H1 (cell line): ENCODE results near the gene FOXP4. TPM values are rescaled to one million over a fixed set of nuclear protein-coding genes. Genes with fewer than 3 reads are reported as not detected.

ENCODE experiments used
- CTCF ChIA-PET: fragments of 300-600 bp; sonication (Branson Sonifier 250); formaldehyde crosslinking; loops from one replicate; lab custom pipeline; 2021; ENCODE audit not compliant: partially characterized antibody; lab: Charles Lee
- POLR2A ChIA-PET: fragments of 300-600 bp; sonication (Branson Sonifier 250); formaldehyde crosslinking; loops from one replicate; lab custom pipeline; 2021; ENCODE audit warnings: inconsistent platforms; ENCODE audit not compliant: partially characterized antibody; lab: Charles Lee
- DNase-seq, 2 experiments: peaks; one replicate each; pipeline versions ENCODE4 v3.0.0 to v3.0.0-alpha.2; 2010 to 2022; ENCODE audit warnings: low spot score in 2 of 2, low read depth in 1 of 2, mixed read lengths in 1 of 2
- FAIRE-seq: peaks from 2 replicates; lab custom pipeline; 2011; peaks lifted over from hg19 to GRCh38; lab: Jason Lieb, UNC
- H2AFZ ChIP-seq: 2 replicates; pipeline ENCODE4 v1.8.1; 2012; ENCODE audit warnings: low read length, inconsistent platforms
- H2AK5ac ChIP-seq: 2 replicates; pipeline ENCODE4 v1.6.1; 2013; ENCODE audit warnings: low read depth, low read length
- H2BK120ac ChIP-seq: replicated peaks from 2 replicates; pipeline ENCODE3; 2013; ENCODE audit warnings: low read depth, low read length, inconsistent platforms
- H2BK12ac ChIP-seq: 2 replicates; pipeline ENCODE4 v1.6.1; 2013; ENCODE audit warnings: low read depth, low read length
- H2BK15ac ChIP-seq: 2 replicates; pipeline ENCODE4 v1.6.1; 2013; ENCODE audit warnings: low read length
- H2BK20ac ChIP-seq: 2 replicates; pipeline ENCODE4 v1.6.1; 2013; ENCODE audit warnings: low read length
- H2BK5ac ChIP-seq: 2 replicates; pipeline ENCODE4 v1.6.1; 2013; ENCODE audit warnings: low read depth, low read length
- H3K14ac ChIP-seq: 2 replicates; pipeline ENCODE4 v1.6.1; 2013; ENCODE audit warnings: inconsistent platforms; ENCODE audit not compliant: insufficient read length
- H3K18ac ChIP-seq: 2 replicates; pipeline ENCODE4 v1.6.1; 2013; ENCODE audit warnings: low read length; ENCODE audit errors: extremely low read depth
- H3K23ac ChIP-seq: 2 replicates; pipeline ENCODE4 v1.6.1; 2013; ENCODE audit warnings: inconsistent platforms; ENCODE audit not compliant: insufficient read length
- H3K23me2 ChIP-seq: 2 replicates; pipeline ENCODE4 v1.6.1; 2013; ENCODE audit warnings: low read depth, low read length
- H3K27ac ChIP-seq: 2 replicates; pipeline ENCODE4 v1.6.1; 2011; ENCODE audit warnings: low read depth, low read length, inconsistent platforms
- H3K27me3 ChIP-seq, 4 experiments: replicated peaks in 1 of 4; 1 replicate in 1 of 4; 2 replicates in 3 of 4; pipeline versions ENCODE4 v1.6.1 to v1.8.1; 2011 to 2013; ENCODE audit warnings: low read length in 3 of 4, mild to moderate bottlenecking in 3 of 4, inconsistent platforms in 2 of 4, mixed read lengths in 2 of 4, moderate library complexity in 1 of 4; ENCODE audit not compliant: control insufficient read depth in 3 of 4, insufficient read depth in 3 of 4; ENCODE audit errors: extremely low read depth in 1 of 4
- H3K36me3 ChIP-seq, 4 experiments: 2 replicates each; pipeline versions ENCODE4 v1.6.1 to v1.8.1; 2011 to 2013; ENCODE audit warnings: mild to moderate bottlenecking in 4 of 4, low read length in 3 of 4, moderate library complexity in 2 of 4, control low read depth in 1 of 4, inconsistent platforms in 1 of 4; ENCODE audit not compliant: insufficient read depth in 4 of 4, control insufficient read depth in 2 of 4
- H3K4ac ChIP-seq: replicated peaks from 2 replicates; pipeline ENCODE3; 2013; ENCODE audit warnings: low read length, low read depth, mixed read lengths, inconsistent platforms; ENCODE audit not compliant: insufficient read length
- H3K4me1 ChIP-seq, 4 experiments: replicated peaks in 1 of 4; 1 replicate in 1 of 4; 2 replicates in 3 of 4; pipeline versions ENCODE4 v1.6.1 to v1.8.1; 2011 to 2013; ENCODE audit warnings: low read length in 3 of 4, inconsistent platforms in 2 of 4, mixed read lengths in 1 of 4; ENCODE audit not compliant: insufficient read depth in 4 of 4, control insufficient read depth in 3 of 4
- H3K4me2 ChIP-seq, 2 experiments: 2 replicates each; pipeline versions ENCODE4 v1.6.1 to v1.8.1; 2011 to 2013; ENCODE audit warnings: low read depth in 2 of 2, low read length in 2 of 2, control low read depth in 1 of 2, inconsistent platforms in 1 of 2, mild to moderate bottlenecking in 1 of 2; ENCODE audit not compliant: insufficient read depth in 1 of 2
- H3K4me3 ChIP-seq, 4 experiments: fragments of 200-600, 300-600 bp in 1 of 4; sonication (generic), shearing (Covaris generic), sonication (Bioruptor Twin) in 1 of 4; 2 replicates each; pipeline versions ENCODE4 v1.5.1 to v1.8.1; 2011 to 2016; ENCODE audit warnings: low read length in 4 of 4, low read depth in 3 of 4, control low read depth in 2 of 4, inconsistent platforms in 2 of 4, mild to moderate bottlenecking in 2 of 4, mixed read lengths in 1 of 4, moderate library complexity in 1 of 4; ENCODE audit not compliant: insufficient read depth in 2 of 4; ENCODE audit errors: extremely low read depth in 1 of 4
- H3K56ac ChIP-seq: replicated peaks from 2 replicates; pipeline ENCODE3; 2013; ENCODE audit warnings: low read depth, mild to moderate bottlenecking, mixed read lengths, low read length, inconsistent platforms; ENCODE audit not compliant: insufficient read length
- H3K79me1 ChIP-seq: 2 replicates; pipeline ENCODE4 v1.6.1; 2013; ENCODE audit warnings: low read depth, low read length, control low read depth
- H3K79me2 ChIP-seq, 2 experiments: 2 replicates each; pipeline versions ENCODE4 v1.6.1 to v1.8.1; 2012 to 2013; ENCODE audit warnings: low read length in 2 of 2, mild to moderate bottlenecking in 2 of 2, inconsistent platforms in 1 of 2; ENCODE audit not compliant: insufficient read depth in 2 of 2, control insufficient read depth in 1 of 2
- H3K9ac ChIP-seq, 4 experiments: replicated peaks in 1 of 4; 1 replicate in 1 of 4; 2 replicates in 3 of 4; pipeline versions ENCODE4 v1.6.1 to v1.8.1; 2011 to 2013; ENCODE audit warnings: low read depth in 3 of 4, low read length in 3 of 4, control low read depth in 2 of 4, mild to moderate bottlenecking in 2 of 4, moderate library complexity in 2 of 4, inconsistent platforms in 1 of 4; ENCODE audit errors: extremely low read depth in 1 of 4
- H3K9me3 ChIP-seq, 2 experiments: 2 replicates each; pipeline versions ENCODE4 v1.6.1 to v1.8.1; 2012 to 2013; ENCODE audit warnings: mild to moderate bottlenecking in 2 of 2, moderate library complexity in 2 of 2, control low read depth in 1 of 2, inconsistent platforms in 1 of 2, low read depth in 1 of 2, low read length in 1 of 2, mixed read lengths in 1 of 2; ENCODE audit not compliant: insufficient read depth in 2 of 2
- H4K20me1 ChIP-seq, 2 experiments: replicated peaks in 1 of 2; 2 replicates each; pipeline versions ENCODE3 to v1.8.1; 2011 to 2013; ENCODE audit warnings: inconsistent platforms in 2 of 2, low read length in 2 of 2, mild to moderate bottlenecking in 1 of 2; ENCODE audit not compliant: insufficient read depth in 2 of 2, control insufficient read depth in 1 of 2
- H4K5ac ChIP-seq: 2 replicates; pipeline ENCODE4 v1.6.1; 2013; ENCODE audit warnings: low read length, low read depth, mixed read lengths, inconsistent platforms; ENCODE audit not compliant: insufficient read length
- H4K8ac ChIP-seq: 2 replicates; pipeline ENCODE4 v1.8.0; 2013; ENCODE audit warnings: mild to moderate bottlenecking, moderate library complexity, low read length, inconsistent platforms; ENCODE audit not compliant: insufficient read depth; ENCODE audit errors: extremely low read depth
- H4K91ac ChIP-seq: replicated peaks from 2 replicates; pipeline ENCODE3; 2013; ENCODE audit warnings: low read length, mixed read lengths, inconsistent platforms; ENCODE audit not compliant: insufficient read length
- HDAC2 ChIP-seq, 2 experiments: fragments of 300-600 bp in 1 of 2; sonication (generic) in 1 of 2; IDR thresholded peaks; 2 replicates each; pipeline ENCODE4 v1.6.1; 2011 to 2012; ENCODE audit warnings: low read depth in 2 of 2, low read length in 2 of 2, mild to moderate bottlenecking in 2 of 2, moderate library complexity in 2 of 2, borderline replicate concordance in 1 of 2, inconsistent platforms in 1 of 2
- YY1 ChIP-seq: IDR thresholded peaks from 2 replicates; pipeline ENCODE4 v1.6.1; 2011; ENCODE audit warnings: low read depth, mild to moderate bottlenecking, low read length
- WGBS, 2 experiments: shearing (Covaris generic) in 1 of 2; methylation state at CpG; one replicate each; pipeline versions ENCODE4 v1.1.6 to v1.1.7; 2013 to 2015; ENCODE audit warnings: low lambda C conversion rate in 2 of 2, mixed read lengths in 2 of 2, inconsistent platforms in 1 of 2, low coverage in 1 of 2, missing lambda C conversion rate in 1 of 2; ENCODE audit not compliant: insufficient replicate concordance in 2 of 2, insufficient coverage in 1 of 2, insufficient read length in 1 of 2; ENCODE audit errors: extremely low coverage in 1 of 2, missing lambda C conversion rate in 1 of 2; 5-methylcytosine and 5-hydroxymethylcytosine counted together
- polyA plus RNA-seq, 7 experiments: library from polyadenylated mRNA; depleted of rRNA in 3 of 7; stranded (reverse) in 5 of 7; unstranded in 2 of 7; fragments of >200 nt in 5 of 7; fragments of 200-250 nt in 2 of 7; gene quantifications; 1 replicate in 5 of 7; 2 replicates in 1 of 7; 4 replicates in 1 of 7; pipeline versions ENCODE4 v1.2.1 to v1.2.3, GENCODE V29; 2011 to 2013; ENCODE audit warnings: missing spikeins in 2 of 7, mixed read lengths in 2 of 7
- total RNA-seq: library from RNA; stranded (reverse); fragmentation: NEBNext Ultra II Directional; extraction: Animal tissue kit (Norgen Biotek cat#: 25700); gene quantifications from 2 replicates; pipeline ENCODE4 v1.2.1, GENCODE V29; 2021

The FOXP4 gene
- total and polyA plus RNA-seq, 2 of the 8 experiments (the other 6 are each of a cell fraction or from before 2014, with no cell fraction given), result 4.8 to 13.3 TPM

DNA sequence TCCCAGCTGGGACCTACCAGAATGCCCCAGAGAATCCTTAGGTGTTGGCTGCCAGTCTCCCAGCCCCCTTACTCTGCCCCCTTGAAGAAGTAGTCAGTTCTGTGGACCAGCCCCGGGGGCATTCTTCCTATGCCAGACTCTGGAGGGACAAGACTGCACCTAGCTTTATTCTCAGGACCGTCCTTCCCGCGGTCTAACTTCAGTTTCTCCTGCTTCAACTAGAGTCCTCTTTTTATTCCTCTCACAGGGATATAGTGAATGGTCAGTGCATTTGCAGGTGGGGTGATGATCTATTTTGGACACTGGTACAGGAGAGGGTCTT is 56.2 kb downstream of the FOXP4 start:
- Histone ChIP-seq H4K20me1 (no peaks in the 10 kb centered on the region), H3K9me3 (no peaks in the 10 kb centered on the region), H3K23ac (no peak overlapping the region), H3K56ac (no peak overlapping the region), H3K79me1 (no peaks in the 10 kb centered on the region), H3K36me3 (no peaks in the 10 kb centered on the region), H3K18ac (no peak overlapping the region), H4K91ac (no peak overlapping the region), H4K5ac (no peak overlapping the region), H2BK120ac (no peak overlapping the region), H3K4me1 (peaks cover 0 to 32% (median 13%) of the 10 kb centered on the region in 4 experiments; a peak in 6 of 7 replicates), H2BK20ac (no peak overlapping the region), H3K79me2 (no peaks in the 10 kb centered on the region), H3K27ac (no peak overlapping the region), H4K8ac (no peak overlapping the region), H3K4ac (no peak overlapping the region), H2AFZ (no peak overlapping the region), H3K4me2 (peak overlapping the region; percentile 14 to 74; a peak in 2 of 4 replicates), H2BK5ac (no peak overlapping the region), H2BK15ac (no peak overlapping the region), H3K14ac (no peak overlapping the region), H2BK12ac (no peak overlapping the region), H3K4me3 (peak overlapping the region in 1 of 4 experiments; percentile 54; a peak in 1 of 8 replicates), H3K27me3 (no peaks in the 10 kb centered on the region), H3K9ac (no peak overlapping the region), H2AK5ac (no peak overlapping the region), H3K23me2 (no peaks in the 10 kb centered on the region)
- WGBS, 2 experiments, result 76% methylated on average over 4 of the region's 4 CpGs; no CpG with 5 or more reads in 1 of the 2 experiments
- no peak for DNase-seq
- TF ChIP-seq YY1 (no peak), HDAC2 (IDR thresholded peaks at IDR 0.05; ENCODE audit: borderline replicate concordance in 1 of 2, low read depth in 2 of 2, low read length in 2 of 2) (0 out of 4 replicates have a peak, but pooled peaks of 1 of the 2 experiments have one; percentile 7)
- ChIA-PET POLR2A (interaction anchor here (0.7 to 1.8 kb wide), 14 partner anchors 23 to 235 kb away, joined by 3 to 10 read pairs (median 3); no protein-coding TSS in a partner anchor), CTCF (interaction anchor here (0.6 to 27.7 kb wide), 77 partner anchors 8 to 411 kb away, joined by 3 to 361 read pairs (median 5); no protein-coding TSS in a partner anchor)
- FAIRE-seq, result no peak
